ENCODE data around the gene TMEM161B.
"Not testable (repeated sequence)": the region's sequence is repeated elsewhere in the genome, so short reads cannot be mapped to it uniquely, and the experiment has no call there.

TMEM161B gene

DNA sequence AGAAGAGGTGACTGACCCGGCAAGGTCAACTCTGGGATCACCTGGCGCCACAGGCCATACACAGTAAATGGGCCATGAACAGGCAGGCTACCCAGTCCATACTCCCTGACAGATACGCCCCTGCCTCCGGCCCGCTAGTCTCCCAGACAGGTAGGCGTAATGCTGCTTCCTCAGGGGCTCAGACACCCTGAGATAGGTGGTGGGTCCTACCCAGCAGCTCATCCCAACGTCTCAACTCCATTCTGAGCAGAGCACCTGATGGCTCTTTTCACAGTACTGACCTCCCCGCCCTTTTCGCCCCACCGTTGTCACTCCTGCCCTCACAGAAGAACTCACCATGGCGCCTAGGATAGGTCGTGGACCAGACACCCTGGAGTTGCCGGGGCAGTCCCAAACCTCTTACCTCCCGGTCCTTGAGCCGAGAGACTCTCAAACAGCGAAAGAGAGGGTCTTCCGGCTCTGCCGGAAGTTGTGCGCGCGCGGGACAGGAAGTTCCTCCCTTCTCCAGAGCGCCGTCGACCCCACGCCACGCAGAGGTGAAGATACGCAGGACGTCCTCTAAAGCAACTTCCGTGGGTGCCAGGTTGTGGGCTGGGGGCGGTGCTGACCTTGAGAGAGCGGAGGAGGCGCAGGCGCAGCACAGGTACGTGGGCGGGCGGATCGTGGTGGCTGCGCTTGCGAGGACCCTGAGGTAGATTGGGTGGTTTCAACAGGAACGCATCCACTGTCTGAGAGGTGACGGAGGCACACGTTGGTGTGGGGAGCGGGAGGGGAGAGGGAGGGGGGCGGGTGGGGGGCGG lies at the start of gene TMEM161B:
TMEM161B (minus strand) TSS at position 461 of the 800 bp plus-strand sequence; CDS start at position 339, 122 bp downstream.
- DNase-seq: peak; percentile 74

- DNase-seq: no peak
Observed at GRCh38 chr5:88304356-88304755, 35.7 kb upstream of the TMEM161B start.

DNA sequence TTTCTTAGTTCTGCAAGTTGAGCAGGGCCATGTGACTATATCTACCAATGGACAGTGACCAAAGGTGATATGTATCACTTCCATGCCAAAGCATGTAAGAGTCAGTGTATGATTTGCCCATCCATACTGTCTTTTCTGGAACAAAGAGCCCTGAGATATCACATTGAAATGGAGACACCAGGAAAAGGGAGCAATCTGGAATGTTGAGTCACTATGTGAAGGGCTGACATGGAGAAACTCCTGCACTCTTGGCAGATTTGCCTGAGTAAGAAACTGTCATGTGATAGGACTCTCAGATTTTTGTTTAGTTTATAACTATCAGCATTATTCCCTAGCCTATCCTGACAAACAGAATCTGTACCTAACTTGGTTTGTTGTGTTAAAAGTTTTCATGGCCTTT lies 29.8 kb upstream of the TMEM161B start:
- no peak for DNase-seq

GRCh38 chr5:88290801-88291200 lies 22.2 kb upstream of the TMEM161B start:
- no peak for DNase-seq

DNA sequence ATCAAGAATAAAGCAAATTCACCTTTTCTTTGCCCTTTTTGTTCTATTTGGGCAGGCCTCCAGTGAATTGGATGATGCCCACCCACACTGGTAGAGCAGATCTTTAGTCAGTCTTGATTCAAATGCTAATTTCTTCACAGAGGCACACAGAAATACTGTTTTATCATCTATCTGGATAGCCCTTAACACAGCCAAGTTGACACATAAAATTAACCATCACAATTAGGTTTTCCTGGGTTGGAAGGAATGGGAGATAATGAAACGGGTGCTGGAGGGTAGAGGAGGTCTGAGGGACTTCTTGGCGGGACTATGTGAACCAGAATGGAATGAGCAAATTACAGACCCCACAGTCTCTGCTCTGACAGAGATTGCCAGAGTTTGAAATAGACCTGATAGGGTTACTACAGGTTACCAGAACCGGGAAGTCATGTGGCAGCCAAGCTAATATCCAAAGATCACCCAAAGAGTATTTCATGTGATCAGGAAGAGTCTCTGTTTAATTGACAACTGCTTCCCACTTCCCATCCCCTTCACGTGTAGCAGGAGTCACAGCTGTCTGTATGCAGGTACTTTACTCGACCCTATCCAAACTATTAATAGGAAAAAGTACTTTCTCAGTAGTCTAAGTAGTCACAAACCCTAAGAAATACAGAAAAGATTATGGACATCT lies 20.0 kb upstream of the TMEM161B start:
- DNase-seq: no peak

- no peak for DNase-seq
Observed at GRCh38 chr5:88287846-88288527, 19.3 kb upstream of the TMEM161B start.

DNA sequence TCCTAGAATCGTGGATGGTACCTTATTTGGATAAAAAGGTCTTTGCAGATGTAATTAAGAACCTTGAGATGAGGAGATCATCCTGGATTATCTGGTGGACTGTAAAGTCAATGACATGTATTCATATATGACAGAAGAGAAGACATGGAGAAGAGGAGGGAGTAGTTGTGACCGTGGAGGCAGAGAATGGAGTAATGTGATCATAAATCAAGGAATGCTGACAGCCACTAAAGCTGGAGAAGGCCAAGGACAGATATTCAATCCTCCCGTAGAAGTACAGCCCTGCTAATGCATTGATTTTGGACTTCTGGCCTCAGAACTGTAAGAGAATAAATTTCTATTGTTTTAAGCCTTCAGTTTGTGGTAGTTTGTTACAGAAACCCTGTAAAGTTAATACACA lies 18.7 kb upstream of the TMEM161B start:
- DNase-seq: no peak

DNA sequence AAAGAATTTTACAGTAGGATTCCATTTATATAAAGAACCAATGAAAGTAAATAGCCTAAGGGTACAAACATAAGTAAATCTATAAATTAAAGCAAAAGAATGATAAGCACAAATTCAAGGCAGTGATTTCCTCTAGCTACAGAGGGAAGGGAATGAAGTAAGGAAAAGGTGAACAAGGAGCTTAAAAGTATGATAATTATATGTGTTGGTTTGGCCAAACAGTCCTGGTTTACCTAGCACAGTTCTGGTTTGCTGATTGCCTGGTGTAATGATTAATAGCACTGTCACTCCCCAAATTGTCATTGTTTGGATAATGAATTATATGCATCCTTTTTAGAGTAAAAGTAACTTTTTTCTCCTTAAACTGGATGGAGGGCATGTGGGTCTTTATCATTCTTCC lies 15.0 kb upstream of the TMEM161B start:
- no peak for DNase-seq

- no peak for DNase-seq
Observed at GRCh38 chr5:88281322-88281721, 12.7 kb upstream of the TMEM161B start.

- no peak for DNase-seq
Observed at GRCh38 chr5:88279584-88279983, 10.9 kb upstream of the TMEM161B start.

DNA sequence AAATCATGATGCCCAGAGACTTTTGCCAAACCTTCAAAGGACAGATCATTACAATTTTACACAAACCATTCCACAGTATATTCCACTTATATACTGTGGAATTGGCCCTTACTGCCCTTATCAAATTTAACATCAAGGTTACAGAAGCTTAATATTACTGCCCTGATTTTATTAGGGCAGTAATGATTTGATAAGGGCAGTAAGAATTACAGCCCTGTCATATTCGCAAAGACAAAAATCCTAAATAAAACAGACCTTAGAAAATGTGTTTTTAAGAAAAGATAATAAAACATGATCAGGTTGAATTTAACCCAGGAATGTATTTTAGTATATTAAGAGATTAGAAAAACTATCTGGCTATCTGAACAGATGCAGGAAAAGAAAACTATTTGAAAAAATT lies 7.7 kb upstream of the TMEM161B start:
- DNase-seq: no peak

- DNase-seq: no peak
Observed at GRCh38 chr5:88275581-88275980, 6.9 kb upstream of the TMEM161B start.

DNA sequence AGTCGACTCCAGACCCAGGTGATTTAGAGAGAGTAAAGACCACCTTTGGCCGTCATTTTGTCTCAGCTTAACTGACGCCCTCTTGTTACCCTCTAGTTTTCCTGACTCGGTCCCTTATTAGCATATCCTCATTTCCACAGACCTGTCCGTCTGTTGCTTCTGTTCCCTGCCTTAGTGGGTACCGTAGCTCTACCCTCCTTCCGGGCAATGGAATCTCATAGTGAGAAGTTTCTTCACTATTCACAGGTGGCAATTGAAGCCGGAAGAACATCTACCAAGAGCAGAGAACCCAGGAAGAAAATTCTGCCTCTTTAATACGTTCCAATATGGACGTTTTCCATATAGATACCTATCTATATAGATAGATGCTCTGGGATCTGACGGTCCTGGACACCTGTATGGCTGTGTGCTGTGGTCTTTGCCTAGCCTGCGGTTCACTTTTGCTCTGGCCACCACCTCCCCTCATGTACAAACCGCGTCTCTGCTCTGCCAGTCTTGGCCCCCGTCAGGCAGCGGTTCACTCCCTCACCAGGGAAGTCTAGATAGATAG lies 652 bp upstream of the TMEM161B start:
- DNase-seq: no peak

GRCh38 chr5:88264565-88264964 lies 4.1 kb downstream of the TMEM161B start:
- not testable (repeated sequence) for DNase-seq

DNA sequence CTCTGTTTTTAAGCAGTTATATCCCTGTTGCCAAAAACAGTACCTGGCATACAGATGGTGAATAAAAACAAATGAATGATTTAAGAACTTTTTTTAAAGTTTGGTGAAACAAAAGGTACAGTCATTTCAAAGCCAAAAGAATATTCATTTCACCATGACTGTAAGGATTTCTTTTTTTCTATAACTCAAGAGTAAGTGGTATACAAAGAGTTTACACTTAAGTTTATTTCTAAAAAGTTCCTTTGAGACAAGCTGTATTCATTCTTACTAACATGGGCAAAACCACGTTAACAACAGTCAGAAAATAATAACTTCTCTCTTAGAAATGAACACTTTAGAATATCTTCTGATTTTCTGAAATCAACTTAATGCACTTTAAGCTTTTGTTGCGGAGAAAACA lies 5.3 kb downstream of the TMEM161B start:
- DNase-seq: no peak

- DNase-seq: no peak
Observed at GRCh38 chr5:88262116-88262515, 6.5 kb downstream of the TMEM161B start.

GRCh38 chr5:88258636-88259035 lies 10.0 kb downstream of the TMEM161B start:
- no peak for DNase-seq

DNA sequence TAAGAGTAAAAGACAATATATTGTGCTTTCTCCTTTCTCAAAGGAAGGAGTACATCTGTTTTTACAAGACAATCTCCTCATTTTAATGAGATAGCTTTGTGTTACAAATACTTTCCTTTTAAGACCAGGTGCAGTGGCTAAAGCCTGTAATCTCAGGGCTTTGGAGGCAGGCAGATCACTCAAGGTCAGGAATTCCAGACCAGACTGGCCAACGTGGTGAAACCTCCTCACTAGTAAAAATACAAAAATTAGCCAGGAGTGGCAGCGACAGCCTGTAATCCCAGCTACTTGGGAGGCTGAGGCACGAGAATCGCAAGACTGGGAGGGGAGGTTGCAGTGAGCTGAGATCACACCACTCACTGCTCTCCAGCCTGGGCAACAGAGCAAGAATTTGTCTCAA lies 11.8 kb downstream of the TMEM161B start:
- no peak for DNase-seq

GRCh38 chr5:88256037-88256436 lies 12.6 kb downstream of the TMEM161B start:
- no peak for DNase-seq

DNA sequence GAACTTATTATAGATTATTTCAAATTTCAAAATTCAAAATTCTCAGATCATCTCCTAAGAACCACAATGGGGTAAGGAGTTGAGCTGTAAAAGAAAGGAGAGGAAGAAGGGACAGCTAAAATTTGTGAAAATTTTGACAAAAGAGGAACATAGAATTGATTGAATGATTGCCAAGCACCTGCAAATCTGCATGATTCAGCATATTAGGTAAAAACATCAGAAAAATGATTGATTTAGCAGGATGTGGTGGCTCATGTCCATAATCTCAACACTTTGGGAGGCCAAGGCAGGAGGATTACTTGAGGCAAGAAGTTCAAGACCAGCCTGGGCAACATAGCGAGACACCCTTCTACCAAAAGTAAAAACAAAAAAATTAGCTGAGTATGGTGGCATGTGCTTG lies 14.3 kb downstream of the TMEM161B start:
- no peak for DNase-seq

GRCh38 chr5:88251048-88251711 lies 17.5 kb downstream of the TMEM161B start:
- DNase-seq: no peak

GRCh38 chr5:88250010-88250409 lies 18.6 kb downstream of the TMEM161B start:
- no peak for DNase-seq
